HEK293T (cell line): Measurements from ENCODE around the gene POLR3B.

Experiments
- BHLHE40 ChIP-seq: fragments of 450-650 bp; IDR thresholded peaks from 2 replicates; pipeline ENCODE4 v1.6.1; 2016; ENCODE audit warnings: mild to moderate bottlenecking, moderate library complexity, borderline replicate concordance
- CTBP1 ChIP-seq: fragments of 450-650 bp; IDR thresholded peaks from 2 replicates; pipeline ENCODE4 v1.6.1; 2016; ENCODE audit warnings: borderline replicate concordance
- ELF4 ChIP-seq: fragments of 450-650 bp; IDR thresholded peaks from 2 replicates; pipeline ENCODE4 v1.6.1; 2017; ENCODE audit warnings: antibody characterized with exemption
- HDGF ChIP-seq: fragments of 450-650 bp; IDR thresholded peaks from 2 replicates; pipeline ENCODE4 v1.6.1; 2017; ENCODE audit warnings: antibody characterized with exemption, borderline replicate concordance
- NFRKB ChIP-seq: fragments of 450-650 bp; IDR thresholded peaks from 2 replicates; pipeline ENCODE4 v1.6.1; 2016; ENCODE audit warnings: mild to moderate bottlenecking, moderate library complexity
- TARDBP ChIP-seq: fragments of 450-650 bp; IDR thresholded peaks from 2 replicates; pipeline ENCODE4 v1.6.1; 2016
- ZNF384 ChIP-seq: fragments of 450-650 bp; IDR thresholded peaks from 2 replicates; pipeline ENCODE4 v1.6.1; 2016
- TF ChIP-seq, protein P1 (sequence below): fragments of 450-650 bp; IDR thresholded peaks from 2 replicates; pipeline ENCODE4 v1.6.1; 2016

DNA sequence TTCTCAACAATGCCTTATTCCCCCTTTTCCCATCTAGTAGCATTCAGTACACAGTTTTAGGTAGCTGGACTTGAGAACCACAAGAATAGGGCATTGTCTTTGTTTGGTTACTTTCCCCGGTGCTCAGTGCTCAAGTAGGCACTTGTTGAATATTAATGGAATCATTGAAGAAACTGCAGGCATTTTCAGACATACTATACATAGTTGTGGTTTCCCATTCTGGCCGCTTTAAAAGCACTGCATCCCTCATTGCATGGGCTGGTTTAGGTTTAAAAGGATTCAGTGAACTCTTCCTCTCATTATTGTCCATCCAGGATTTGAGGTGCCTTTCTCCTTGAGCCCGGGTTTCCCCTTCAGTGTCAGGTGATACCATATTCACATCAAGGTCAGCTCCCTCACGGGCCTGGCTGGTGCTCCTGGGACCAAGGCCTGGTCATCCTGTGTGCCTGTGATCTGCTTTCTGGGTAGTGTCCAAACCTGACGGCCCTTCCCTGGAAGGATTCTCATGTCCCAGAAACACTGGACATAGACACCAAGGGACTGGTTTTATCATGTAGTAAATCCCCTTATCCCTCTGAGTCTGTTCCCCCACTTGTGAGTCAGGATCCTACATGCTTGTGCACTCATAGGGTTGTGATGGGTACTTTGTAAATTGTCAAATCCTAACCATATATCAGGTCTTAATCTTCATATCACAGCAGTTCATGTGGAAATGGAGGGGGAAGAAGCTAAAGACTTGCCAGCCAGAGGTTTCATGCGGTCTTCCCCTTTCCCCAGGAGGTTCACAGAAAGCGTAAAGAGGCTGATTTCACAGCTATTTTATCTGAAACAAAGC is 47.7 kb upstream of the POLR3B start:
- TF ChIP-seq ELF4, result no peak
- TF ChIP-seq CTBP1, result no peak
- no peak for TF ChIP-seq TARDBP
- no peak for TF ChIP-seq ZNF384
- no peak for TF ChIP-seq BHLHE40
- TF ChIP-seq NFRKB, result no peak
- TF ChIP-seq HDGF, result no peak
- TF ChIP-seq, protein P1, sequence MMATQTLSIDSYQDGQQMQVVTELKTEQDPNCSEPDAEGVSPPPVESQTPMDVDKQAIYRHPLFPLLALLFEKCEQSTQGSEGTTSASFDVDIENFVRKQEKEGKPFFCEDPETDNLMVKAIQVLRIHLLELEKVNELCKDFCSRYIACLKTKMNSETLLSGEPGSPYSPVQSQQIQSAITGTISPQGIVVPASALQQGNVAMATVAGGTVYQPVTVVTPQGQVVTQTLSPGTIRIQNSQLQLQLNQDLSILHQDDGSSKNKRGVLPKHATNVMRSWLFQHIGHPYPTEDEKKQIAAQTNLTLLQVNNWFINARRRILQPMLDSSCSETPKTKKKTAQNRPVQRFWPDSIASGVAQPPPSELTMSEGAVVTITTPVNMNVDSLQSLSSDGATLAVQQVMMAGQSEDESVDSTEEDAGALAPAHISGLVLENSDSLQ, result no peak
